NCI-H128 (cell line): ENCODE measurements around the gene BDH1.
"Not testable (repeated sequence)": the region's sequence is repeated elsewhere in the genome, so short reads cannot be mapped to it uniquely, and the experiment has no call there.

Experiments used
- DNase-seq: peaks from one replicate; lab custom pipeline; 2025; ENCODE audit not compliant: unreplicated experiment; lab: John Stamatoyannopoulos, UW

BDH1 gene

DNA sequence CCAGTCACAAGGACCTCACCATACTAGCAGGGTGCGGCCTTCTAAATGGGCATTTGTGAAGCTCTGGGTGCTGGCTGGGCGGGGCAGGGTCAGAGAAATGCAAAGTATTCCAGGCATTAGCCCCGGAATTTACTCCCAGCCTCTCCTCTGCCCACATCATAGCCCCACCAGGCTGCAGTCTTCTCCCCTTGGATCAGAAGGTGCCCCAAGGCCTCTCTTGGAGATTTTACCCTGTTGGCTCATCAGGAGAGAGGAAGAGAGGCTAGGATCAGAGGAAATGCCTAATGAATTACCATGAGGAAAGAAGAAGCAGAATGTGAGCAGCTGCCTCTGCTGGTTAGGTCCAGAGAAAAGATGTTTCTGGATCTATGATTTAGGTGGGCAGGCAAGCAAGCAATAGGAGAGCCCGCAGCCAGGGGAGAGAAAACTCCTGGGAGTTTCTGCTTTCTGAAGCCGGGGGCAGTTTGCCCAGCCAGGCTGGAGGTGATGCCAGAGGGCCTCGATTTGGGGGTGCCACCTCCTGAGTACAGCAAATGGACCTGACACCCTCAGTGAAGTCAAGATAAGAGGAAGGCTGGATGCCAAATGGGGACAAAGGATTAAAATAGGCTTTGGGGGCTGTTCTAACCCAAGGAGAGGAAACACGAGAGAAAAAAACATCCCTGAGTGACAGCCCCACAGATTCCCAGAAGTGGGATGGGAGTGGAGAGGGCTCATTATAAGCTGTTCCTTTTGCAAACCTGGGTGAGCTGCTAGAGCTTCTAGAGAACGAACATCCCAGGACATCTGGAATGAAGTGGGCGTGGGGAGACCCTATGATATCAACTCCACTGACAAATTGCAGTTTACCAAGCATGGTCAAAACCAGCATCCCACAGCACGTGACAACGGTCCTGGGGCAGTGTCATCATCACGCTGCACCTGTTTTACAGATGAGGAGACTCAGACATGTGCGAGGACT, 65.4 kb downstream of the BDH1 start:
- DNase-seq, result no peak

DNA sequence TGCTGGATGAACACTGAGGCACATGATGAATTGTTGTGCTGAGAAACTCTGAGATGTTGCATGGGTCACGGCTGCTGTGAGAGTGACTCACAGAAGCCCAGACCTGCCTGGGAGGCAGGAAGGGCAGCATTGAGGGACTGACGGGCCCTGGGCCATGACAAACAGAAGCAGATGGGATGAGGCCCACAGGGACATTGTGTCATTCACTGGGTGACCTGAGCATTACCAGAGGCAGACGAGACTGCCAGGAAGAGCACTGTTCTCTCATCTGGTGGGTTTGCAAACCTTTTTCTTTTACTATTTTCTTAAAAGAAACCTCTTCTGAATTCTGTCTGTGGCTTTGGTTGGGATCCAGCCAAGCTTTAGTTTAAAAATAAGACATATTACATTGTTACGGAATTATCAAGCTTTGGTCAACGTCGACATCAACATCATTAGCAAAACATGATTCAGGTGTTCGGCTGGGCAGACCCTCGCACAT, 67.8 kb downstream of the BDH1 start:
- no peak for DNase-seq

DNA sequence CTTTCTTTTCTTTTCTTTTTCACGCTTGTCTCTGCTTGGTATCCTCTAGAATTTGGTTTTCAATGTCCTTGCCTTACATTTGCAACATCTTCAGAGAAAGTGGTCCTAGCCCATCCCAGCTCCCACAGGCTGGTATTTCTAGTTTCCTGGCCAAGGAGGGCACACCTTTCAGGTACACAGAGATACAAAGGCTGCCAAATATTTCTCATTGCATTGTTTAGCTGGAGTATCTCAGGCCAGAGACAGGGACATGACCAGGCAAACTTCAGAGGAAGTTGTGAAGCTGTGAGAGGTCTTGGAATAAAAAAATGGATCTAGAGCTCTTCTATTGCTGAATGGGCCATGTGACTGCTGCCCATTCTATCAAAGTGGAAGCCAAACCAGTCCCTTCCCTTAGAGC, 68.9 kb downstream of the BDH1 start:
- no peak for DNase-seq

DNA sequence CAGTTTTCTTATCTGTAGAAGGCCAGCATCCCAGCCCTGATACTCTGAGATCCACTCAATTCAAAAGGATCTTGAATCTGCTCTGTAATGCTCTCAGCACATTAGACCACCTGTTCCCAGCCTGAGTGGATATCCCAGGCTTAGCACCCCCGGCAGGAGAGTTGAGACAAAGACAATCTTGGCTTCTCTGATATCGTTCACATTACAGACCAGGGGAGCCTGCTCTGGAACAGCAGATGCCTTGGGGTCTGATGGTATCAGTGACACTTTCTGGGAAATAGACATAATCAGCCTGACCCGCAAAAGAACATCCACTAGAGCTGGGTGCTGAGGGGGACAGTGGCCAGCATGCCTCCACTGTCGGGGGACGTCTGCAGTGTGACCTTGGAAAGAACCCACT, 70.6 kb downstream of the BDH1 start:
- DNase-seq, result no peak

DNA sequence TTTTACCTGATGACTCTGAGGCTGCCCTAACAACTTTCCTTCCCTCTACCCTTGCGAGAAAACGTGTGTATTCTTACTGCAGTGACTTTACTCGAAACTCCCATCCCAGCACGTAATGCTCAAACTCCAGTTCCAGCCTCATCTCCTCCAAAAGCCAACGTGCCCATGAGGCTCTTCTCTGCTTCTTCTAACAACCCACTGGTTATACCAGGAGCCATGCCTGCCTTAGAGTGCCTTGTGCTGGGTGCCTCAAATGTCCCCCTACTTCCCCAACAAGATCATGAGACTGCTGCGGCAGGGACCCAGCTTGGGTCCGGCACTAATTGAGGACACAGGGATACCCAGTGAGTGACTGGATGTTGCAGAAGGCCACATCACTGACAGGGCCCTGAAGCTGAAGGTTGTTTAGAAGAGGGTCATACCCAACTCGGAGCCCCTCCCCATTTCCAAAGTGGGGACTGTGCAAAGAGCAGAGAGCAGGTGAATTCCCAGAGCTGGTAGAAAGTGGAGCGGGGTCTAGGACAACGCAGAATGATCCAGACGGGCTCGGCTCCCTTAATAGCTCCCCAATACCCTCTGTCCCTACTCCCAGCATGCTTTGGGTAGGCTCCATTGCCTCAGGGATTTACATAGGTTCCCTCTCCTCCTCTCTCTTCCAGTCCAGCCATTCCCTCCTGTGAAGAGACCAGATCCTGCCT, 71.4 kb downstream of the BDH1 start:
- no peak for DNase-seq

DNA sequence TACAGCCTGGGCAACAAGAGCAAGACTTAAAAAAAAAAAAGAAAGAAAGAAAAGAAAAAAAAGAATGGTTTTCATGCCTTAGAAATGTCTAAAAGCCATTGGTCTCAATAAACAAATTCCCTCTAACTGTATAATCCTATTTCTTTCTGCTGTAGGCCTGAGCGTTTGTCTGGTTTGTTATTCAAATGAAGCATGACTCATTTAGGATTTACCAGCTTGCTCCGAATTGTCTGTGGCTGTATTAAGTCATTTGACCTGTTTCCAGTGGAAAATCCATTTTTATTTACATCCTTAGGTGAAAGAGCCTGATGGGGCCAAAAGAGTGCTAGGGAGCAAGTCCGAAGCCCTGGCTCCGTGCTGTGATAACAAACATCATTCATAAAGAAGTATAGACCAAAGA, 73.8 kb downstream of the BDH1 start:
- no peak for DNase-seq

DNA sequence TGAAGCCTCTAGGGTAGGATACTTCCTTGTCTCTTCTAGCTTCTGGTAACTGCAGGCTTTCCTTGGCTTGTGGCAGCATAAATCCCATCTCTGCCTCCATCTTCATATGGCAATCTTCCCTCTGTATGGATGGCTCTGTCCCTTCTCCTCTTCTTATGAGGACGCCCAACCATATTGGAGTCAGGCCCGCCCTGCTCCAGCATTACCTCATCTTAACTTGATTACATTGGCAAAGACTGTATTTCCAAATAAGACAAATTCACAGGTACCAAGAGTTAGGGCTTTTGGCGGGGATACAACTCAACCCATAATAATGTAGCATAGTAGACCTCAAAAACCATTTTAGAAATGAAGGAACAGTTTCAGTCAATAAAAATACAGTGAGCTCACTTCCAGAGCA, 75.4 kb downstream of the BDH1 start:
- DNase-seq, result no peak

DNA sequence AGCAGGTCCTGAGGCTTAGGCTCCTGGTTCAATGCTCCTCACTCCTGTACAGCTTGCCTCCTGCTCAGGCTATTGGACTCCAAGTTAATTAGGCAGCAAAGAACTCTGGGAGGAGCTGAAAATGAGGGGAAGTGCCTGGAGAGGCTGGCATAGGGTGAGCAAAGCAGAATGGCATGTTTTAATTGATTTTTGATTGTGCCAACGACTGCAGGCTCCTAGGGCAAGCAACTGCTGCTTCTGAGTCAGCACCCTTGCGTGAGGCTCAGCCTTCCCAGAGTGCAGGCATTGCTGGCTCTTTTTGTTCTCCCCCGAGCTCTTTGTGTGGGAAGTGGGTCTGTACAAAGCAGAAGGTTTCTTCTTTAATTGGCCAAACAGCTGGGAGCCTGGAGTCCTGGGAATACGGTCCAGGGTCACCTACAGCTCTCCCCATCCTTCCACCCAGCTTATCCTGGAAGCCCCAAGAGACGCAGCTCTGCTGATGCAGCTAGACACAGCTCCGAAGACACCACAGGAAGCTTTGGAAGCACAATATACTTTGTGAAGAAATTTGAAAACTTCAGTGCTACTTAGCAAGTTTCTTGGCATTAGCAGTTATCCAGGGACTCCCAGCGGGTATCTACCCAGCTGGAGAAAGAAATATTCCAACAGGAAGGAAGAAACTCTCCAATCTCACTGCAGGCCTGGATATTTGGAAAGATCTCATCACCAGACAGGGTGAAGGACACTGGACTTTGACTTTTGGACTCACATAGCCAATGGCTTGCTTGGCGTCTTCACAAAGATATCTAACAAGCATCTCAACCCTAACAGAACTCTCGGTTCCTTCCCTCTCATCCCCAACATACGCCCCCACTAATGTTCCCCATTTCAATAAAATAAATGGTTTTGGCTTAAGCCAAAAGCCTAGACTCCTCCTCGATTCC, 76.8 kb downstream of the BDH1 start:
- no peak for DNase-seq

DNA sequence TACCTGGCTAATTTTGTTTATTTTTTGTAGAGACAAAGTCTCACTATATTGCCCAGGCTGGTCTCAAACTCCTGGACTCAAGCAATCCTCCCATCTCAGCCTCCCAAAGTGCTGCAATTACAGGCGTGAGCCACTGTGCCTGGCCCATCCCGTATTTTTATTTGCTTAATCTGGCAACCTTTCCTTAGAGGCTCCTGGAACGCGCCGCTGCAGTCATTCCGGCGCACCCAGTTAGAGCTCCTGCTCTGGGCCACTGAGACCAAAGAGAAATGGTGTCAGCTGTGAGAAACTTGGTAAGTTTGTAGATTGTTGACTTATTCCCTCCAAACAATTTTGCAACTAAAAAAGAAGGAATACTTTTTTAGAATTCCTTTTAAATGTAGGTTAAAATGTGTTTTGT, 78.0 kb downstream of the BDH1 start:
- DNase-seq, result not testable (repeated sequence)

DNA sequence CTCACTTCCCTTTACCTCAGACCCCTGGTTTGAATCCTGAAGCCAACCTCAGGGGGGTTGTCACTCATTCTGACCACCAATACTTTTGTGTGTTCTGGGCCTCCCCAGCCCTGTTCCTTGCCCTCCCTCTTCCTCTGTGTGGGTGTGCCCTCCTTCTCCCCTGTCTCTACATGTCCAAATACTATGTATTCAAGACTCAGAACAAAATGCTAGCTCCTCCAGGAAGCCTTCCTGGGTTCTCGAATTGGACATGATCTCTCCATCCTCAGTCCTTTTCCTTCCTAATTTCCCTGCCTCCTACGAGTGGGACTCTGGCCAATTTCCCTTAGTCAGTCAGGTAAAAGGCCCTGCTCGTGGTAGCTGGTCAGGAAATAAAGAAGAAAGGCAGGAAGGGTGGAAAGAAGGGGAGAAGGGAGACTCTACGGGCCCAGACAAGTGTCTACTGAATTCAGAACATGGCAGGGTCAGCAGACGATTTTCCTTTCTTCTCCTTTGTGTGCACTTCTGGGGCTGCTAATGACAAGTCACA, 79.7 kb downstream of the BDH1 start:
- no peak for DNase-seq

DNA sequence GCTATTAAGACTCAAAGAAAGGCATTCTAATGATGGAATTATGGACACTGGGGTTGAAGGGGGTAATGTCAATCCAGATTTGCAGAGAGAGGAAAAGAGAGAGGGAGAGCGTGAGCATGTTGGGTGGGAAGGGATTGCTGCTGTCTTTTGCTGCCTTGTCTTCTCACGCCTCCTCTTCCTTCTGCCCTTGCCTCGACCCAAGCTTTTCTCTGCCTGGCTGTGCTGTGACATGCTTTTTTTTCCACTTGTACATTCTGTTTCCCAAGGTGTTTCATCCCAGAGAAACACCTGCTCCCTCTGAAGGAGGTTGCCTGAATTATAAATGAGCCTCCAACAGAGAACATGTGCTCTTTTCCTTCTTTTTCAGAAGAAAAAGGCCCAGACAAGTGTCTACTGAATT, 80.3 kb downstream of the BDH1 start:
- no peak for DNase-seq

DNA sequence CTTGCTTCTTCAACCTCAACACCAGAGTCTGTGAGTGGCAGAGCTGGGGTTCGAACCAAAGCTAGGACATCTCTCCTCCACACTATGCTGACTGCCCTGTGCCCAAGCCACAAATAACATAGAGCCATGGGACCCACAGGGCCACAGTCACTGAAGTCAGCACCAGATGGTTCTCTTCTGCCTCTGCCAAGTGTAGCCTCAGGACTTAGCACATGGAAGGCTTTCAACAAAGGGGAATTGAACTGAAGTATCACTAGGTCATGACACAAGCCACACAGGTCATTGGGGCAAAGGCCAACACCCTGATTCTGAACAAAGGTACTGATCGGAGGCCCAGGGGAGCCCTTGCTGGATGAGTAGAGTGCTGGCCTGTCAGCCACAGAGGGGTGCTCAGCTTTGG, 83.6 kb downstream of the BDH1 start:
- no peak for DNase-seq

DNA sequence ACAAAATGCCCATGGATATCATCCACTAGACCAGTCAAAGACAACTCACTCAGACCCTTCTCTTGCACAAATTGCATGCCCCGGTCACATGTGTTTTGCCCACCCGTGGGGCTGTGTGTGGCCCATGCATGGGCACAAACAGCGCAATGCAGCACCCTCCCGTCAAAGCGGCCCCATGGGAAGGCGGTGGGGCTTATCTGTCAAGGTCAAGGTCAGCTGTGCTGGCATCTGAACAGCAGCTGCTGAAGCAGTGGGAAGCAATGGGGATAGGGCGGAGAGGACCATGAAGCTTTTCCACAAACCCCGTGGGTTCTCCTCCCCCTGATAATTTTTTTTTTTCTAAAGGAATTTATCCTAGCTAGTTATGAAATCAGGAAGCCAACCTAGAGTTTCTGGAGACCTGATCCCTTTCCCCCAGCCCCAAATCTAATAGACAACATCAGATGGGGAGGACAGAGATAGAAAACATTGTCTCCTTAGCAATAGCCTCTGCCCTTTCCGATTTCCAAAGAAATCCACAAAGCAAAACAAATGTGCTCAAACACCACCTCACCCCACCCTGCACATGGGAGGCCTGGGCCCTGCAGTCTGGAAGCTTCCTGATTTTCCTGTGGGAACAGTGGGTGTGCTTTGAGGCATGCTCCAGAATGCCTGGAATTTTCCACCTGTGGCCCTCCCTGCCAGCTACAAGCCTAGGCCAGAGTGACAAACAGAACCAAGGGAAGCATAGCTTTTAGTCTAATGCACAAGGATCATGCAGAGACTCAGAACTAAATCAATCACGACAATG, 84.4 kb downstream of the BDH1 start:
- DNase-seq, result no peak

DNA sequence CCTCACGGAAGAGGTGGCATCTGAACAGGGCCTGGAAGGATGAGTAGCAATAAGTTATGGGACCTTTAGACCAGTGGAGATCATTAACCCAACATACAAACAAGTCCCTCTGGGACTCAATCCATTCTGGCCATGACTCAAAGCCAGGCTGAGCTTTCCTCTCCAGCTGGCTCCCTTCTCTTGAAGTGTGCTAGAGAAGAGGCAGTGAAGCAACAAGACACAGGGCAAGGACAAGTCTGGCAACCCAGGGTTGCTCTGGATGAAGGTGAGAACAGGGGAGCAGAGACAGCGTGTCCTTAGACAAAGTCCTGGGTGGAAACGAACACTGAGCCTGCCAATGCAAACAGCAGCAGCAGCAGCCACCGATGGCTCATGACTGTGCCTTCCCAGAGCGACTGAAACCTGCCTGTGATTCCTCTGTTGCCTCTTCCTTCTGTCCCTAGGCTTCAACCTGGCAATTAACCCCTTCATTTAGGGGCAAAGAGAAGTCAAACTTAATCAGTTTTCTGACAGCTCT, 86.8 kb downstream of the BDH1 start:
- DNase-seq, result no peak

DNA sequence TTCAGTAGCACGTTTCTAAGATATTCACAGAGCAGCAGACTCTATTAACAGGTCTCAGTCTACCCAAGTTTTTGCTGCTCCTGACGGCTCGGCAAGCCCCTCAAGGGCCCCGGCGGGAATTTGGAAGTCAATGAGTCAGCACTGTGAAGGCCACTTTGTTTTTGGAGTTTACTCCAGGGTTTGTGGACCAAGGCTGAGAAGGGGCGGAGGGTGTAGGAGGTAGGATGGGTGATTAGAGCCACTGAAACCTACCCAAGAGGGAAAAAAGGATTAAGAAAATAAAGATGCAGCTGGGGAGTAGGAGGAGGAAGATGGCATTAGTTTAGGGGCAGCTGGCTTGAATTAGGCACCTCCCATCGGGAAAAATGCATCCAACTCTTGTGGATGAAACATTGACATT, 87.6 kb downstream of the BDH1 start:
- no peak for DNase-seq

DNA sequence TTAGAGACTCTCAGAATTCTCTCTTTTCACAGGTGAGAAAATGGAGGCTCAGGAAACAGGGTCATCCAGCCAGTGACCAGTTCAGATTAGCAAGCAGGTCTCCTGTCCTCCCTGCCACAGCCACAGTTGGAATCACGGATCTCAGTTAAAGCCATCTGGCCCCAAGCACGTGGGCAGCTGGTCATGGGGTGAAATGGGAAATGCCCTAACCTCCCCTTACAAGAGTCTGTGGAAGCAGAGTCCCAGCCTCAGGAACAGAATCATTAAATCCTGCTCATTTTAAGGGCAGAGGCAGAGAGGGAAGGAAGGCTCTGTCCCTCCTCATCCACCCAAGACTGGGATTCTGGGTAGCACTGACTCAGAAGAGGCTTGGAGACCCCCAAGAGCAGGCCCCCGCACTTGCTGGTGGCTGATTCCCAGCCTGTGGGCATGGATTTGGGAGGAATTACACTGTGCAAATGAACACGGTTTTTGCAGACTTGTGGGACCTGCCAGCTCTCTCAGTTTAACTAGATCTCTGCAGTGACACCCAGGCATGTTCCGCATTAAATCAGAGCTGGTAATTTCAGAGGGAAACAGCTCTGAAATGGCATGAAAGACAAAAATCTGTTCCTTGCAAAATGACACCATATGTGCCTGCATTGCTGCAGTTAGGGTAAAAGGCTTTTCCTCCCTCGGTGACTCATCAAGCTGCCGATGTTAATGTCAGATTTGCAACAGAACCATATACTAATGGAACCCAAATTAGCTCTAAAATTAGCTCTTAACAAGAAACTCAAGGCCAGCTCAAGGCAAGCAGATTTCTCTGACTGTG, 89.0 kb downstream of the BDH1 start:
- no peak for DNase-seq

DNA sequence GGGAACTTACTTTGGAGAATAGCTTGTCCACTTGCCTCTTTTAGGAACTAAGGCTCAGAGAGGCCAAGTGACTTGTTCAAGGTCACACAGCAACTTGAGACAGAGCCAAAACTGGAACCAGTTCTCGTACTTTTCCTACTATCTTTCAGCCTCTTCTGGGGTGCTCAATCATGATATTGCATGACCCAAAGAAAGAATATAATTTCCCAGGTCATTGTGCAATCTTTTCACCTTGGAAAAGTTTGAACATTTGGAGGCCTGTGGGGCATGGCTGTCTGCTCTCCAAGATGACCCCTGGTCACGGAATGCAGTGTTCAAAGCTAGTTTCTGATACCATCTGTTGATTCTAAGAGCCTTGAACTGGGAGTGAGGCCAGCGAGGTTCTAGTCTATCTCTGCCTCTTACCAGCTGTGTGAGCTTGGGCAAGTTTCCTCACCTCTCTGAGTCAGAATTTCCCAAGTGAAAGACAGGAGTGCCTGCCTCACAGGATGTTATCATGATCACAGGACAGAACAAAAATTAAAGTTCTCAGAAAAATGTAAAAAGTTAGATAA, 89.7 kb downstream of the BDH1 start:
- no peak for DNase-seq

DNA sequence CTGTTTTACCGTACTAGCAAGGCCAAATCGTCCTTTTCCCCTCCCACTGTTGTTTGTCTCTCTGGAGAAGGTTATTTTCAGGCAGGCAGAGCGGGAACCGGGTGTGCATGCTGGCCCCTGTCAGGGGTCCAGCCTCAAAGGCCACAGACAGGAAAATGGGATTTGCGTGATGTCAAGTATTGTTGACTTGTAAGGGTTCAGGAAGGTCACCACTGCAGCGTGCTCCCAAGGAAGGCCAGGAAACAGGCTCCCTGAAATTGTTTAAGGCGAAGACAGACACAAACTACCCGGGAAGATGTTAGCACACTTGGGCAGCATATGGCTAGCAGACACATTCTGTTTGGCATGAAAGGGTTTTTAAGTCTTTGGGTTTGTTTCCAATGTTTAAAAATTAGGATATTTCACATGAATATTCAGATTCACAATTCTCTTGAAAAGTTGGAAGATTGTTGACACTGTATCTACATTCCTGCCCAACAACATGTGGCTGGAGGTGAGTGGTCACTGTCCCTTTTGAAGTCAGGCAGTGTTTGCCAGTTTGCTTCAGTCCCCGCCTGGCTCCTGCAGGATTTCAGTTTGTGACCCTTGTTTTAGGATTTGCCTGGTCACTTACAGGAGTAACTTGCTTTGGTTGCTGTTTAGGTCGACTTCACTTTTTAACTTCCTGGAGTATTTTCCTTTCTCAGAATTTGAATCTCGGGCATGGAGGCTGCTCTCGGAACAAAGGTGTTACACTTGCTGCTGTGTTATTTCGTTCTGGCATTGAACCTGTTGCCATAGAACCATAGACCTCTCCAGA, 90.4 kb downstream of the BDH1 start:
- DNase-seq, result no peak
